ENCODE measurements around the gene NTSR1.

Gene NTSR1

DNA sequence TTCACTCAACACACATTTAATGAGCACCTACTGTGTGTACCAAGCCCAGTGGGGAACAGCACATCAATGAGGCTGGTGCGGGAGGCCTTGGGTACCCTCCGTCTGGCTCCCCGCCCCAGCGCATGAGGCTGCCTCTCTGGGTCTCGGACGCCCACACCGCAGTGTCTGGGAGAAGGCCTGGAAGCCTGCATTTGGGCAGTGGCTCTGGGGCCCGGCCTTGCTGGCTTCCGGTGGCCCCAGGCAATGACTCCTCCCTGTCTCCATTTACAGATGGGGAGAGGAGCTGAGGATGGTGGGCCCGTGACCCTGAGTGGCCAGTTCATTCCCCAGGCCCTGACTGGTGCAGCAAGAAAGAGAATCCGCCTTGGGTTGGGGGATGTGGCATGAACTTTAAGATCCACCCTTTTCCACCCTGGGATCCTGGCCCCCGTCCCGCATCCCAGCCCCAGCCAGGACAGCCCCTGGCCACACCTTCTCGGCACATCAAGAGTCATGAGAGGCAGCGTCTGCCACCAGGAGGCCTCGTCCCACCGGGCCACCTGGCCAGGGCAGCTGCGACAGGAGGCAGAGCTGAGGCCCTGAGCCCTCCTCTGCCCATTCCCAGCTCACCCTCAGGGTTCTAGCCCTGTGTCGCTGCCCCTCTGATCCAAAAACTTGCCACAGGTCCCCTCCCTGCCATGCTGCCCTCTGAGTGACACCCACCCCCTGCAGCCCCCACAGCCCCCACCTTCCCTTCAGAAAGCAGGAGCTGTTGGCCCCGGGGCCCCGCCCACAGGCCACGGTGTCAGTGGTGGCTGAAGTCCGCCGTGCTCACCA lies 70.2 kb downstream of the NTSR1 start:
- in situ Hi-C loops (cut with HindIII; ENCODE audit: low sequenced_read_pairs), result no loop called here

DNA sequence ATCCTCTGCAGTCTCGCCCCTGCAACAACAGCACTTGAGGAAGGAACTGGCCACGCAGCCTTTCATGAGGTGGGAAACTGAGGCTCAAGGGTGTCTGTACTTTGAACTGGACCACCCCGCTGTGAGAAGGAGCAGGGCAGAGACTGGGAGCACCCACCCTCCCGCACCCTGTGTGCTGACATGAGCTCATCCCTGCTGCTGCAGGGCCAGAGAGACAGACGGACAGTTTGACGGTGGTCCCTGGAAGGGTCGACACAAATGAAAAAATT lies 70.7 kb downstream of the NTSR1 start:
- in situ Hi-C loops (cut with HindIII; ENCODE audit: low sequenced_read_pairs), result no loop called here

DNA sequence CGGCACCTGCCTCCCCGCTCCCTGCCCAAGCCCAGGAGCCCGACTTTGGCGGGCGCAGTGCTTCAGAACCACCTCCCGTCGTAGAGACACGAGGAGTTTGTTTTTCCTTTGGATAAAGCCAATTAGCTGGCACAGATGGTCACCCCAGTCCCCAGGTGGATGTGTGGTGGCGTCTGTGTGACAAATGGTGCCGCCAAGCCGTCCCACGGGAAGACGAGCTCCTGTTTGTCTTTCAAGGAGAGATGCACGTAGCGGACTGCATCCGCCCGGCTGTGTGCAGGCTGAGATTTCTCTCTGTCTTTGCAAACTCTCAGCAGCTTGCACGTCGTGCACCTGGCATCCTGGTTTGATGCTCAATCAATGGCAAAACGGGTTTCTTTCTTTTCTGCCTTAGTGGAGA lies 71.6 kb downstream of the NTSR1 start:
- in situ Hi-C loops (cut with HindIII; ENCODE audit: low sequenced_read_pairs), result no loop called here

- in situ Hi-C loops (cut with HindIII; ENCODE audit: low sequenced_read_pairs), result no loop called here
These were observed 72.1 kb downstream of the NTSR1 start for GRCh38 chr20:62780696-62781095.

DNA sequence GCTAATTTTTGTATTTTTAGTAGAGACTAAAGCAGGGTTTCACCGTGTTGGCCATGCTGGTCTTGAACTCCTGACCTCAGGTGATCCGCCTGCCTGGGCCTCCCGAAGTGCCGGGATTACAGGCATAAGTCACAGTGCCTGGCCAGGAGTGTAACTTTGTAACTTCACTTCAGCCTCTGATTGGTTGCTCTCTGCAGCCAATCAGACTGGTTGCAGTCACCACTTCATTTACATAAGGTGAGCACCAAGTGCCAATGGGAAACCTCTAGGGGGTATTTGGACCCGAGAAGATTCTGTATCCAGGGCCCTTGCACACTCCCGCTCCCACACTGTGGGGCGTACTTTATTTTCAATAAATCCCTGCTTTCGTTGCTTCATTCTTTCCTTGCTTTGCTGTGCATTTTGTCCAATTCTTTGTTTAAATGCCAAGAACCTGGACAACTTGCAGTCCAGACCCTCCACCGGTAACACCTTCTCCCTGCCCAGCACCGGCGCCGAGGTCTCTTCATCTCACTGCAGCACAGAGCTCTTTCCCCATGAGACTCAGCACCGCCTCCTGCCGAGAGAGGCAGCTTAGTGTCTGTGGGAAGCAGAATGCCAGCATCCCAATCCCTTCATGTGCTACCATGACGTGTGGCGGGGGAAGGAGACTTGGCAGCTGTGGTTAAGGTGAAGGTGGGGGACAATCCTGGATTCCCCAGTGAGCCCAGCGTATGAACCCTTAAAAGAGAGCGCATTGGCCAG lies 73.7 kb downstream of the NTSR1 start:
- in situ Hi-C loops (cut with HindIII; ENCODE audit: low sequenced_read_pairs), result no loop called here

GRCh38 chr20:62782893-62783278 lies 74.2 kb downstream of the NTSR1 start:
- in situ Hi-C loops (cut with HindIII; ENCODE audit: low sequenced_read_pairs), result no loop called here

GRCh38 chr20:62784497-62784896 lies 75.9 kb downstream of the NTSR1 start:
- in situ Hi-C loops (cut with HindIII; ENCODE audit: low sequenced_read_pairs), result no loop called here

- in situ Hi-C loops (cut with HindIII; ENCODE audit: low sequenced_read_pairs), result no loop called here
These were observed 76.8 kb downstream of the NTSR1 start for GRCh38 chr20:62785393-62785792.

DNA sequence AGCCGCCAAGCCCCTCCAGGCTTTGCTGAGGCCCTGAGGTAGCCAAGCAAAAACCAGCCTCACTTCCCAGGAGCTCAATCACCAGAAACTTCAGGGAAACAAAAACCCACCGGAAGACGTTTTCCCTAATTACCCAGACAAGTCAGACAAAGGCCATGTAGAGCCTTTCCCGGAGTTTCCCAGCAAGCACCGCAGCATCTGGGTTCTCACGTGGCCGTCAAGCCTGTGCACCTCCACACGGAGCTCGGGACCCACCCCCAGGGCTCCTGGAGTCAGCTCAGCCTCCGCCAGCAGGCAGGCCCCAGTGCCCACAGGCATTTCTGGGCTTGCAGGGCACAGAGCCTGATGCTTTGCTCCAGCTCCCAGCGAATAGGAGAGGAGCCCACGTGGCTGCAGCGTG lies 77.5 kb downstream of the NTSR1 start:
- in situ Hi-C loops (cut with HindIII; ENCODE audit: low sequenced_read_pairs), result no loop called here

DNA sequence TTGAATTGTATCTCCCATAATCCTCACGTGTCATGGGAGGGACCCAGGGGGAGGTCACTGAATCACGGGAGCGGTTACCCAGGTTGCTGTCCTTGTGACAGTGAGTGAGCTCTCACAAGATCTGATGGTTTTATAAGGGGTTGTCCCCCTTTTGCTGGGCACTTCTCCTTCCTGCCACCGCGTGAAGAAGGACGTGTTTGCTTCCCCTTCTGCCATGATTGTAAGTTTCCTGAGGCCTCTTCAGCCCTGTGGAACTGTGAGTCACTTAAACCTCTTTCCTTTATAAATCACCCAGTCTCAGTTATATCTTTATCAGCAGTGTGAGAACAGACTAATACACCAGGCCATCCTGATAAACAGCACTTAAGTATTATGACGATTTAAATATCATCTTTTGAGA lies 78.7 kb downstream of the NTSR1 start:
- in situ Hi-C loops (cut with HindIII; ENCODE audit: low sequenced_read_pairs), result no loop called here

DNA sequence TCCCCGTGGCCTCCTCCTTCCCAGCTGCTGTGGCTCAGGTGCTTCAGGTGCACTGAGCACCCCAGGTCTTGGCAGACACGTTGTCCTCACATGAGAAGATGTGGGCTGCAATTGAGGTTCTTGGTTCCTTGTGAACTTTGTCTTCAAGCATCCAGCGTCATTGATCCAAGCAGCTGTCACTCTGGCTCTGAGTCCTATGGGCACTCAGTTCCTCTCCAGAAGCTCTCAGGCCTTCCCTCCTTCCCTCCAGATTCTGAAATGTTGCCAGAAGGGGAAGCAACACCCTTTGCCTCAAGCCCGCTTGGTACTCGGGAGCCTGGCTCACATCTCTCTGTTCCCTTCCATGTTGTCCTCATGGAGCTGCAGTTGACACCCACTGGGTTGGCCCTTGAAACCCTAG lies 79.2 kb downstream of the NTSR1 start:
- in situ Hi-C loops (cut with HindIII; ENCODE audit: low sequenced_read_pairs), result no loop called here

GRCh38 chr20:62788607-62789006 lies 80.0 kb downstream of the NTSR1 start:
- in situ Hi-C loops (cut with HindIII; ENCODE audit: low sequenced_read_pairs), result no loop called here

DNA sequence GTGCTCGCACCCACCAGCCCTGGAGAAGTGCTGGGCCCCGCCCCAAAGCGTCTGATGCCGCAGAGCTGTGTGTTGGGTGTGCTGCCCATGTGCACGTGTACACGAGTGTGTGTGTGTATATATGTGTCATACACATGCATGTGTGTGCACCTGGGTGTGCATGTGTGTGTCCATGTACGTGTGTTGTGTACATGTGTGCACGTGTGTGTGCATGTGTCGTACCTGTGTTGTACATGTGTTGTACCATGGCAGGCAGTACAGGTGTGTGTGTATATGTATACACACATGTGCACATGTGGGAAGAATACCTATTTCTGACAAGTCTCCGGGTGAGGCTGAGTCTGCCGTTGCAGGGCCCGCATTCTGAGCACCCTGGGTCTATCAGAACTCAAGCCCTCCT lies 81.4 kb downstream of the NTSR1 start:
- in situ Hi-C loops (cut with HindIII; ENCODE audit: low sequenced_read_pairs), result no loop called here

GRCh38 chr20:62791301-62792181 lies 82.9 kb downstream of the NTSR1 start:
- in situ Hi-C loops (cut with HindIII; ENCODE audit: low sequenced_read_pairs), result no loop called here

- in situ Hi-C loops (cut with HindIII; ENCODE audit: low sequenced_read_pairs), result no loop called here
These were observed 83.7 kb downstream of the NTSR1 start for GRCh38 chr20:62792182-62792939.

- in situ Hi-C loops (cut with HindIII; ENCODE audit: low sequenced_read_pairs), result no loop called here
These were observed 84.5 kb downstream of the NTSR1 start for GRCh38 chr20:62792940-62793756.

DNA sequence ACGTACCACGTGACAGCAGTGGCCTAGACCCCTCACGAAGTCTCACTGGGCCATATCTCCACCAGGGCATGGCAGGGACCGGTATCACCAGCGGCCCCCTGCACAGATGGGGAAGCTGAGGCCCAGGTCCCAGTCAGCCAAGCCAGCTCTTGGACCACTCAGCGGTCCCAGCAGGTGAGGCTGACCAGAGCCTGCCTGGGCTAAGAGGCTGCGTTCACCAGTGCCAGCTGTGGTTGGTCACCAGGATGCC lies 85.0 kb downstream of the NTSR1 start:
- in situ Hi-C loops (cut with HindIII; ENCODE audit: low sequenced_read_pairs), result no loop called here

GRCh38 chr20:62794007-62794724 lies 85.5 kb downstream of the NTSR1 start:
- in situ Hi-C loops (cut with HindIII; ENCODE audit: low sequenced_read_pairs), result no loop called here

- in situ Hi-C loops (cut with HindIII; ENCODE audit: low sequenced_read_pairs), result no loop called here
These were observed 86.6 kb downstream of the NTSR1 start for GRCh38 chr20:62795023-62795761.
